SK-N-DZ (cell line): ENCODE data around the gene GOSR2.
A peak's percentile ranks its signal among the peaks of the same experiment; 100 is the strongest.
"Not testable (repeated sequence)": the region's sequence is repeated elsewhere in the genome, so short reads cannot be mapped to it uniquely, and the experiment has no call there.

Experiments used
- DNase-seq: peaks from one replicate; pipeline ENCODE4 v3.0.0-alpha.2; 2015; ENCODE audit warnings: low spot score

The GOSR2 gene

GRCh38 chr17:46928467-46929261, 5.7 kb downstream of the GOSR2 start:
- no peak for DNase-seq

GRCh38 chr17:46929413-46929812, 6.5 kb downstream of the GOSR2 start:
- DNase-seq: no peak

- no peak for DNase-seq
Observed at GRCh38 chr17:46930051-46930450, 7.1 kb downstream of the GOSR2 start.

- DNase-seq: no peak
Observed at GRCh38 chr17:46931596-46931995, 8.6 kb downstream of the GOSR2 start.

DNA sequence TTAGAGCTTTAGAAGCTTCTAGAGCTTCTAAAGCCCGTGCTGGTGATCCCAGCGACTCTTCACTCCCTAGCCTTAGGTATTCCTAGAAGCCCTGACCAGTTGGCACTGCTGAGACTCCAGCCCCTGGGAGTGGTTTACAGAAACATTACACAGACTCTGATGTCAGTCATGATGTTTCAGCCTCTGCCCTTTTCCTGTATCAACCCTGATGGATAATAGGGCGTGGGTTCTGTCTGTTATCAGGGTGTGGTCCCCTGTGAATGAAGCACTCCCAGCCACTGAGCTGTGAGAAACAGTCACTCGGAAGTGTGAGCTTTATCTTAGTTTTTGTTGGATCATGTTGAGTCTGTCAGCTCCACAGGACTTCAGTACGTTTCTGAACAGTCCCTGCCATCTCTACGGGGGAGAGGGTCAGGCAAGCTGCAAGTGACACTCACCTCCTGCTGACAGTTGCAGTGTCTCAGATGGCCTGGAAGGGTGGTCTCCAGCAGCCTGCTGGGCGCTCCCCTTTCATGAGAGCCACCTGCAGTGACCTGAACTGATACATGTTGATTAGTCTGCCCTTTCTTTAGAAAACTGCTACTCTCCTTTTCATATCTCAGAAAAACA, 12.8 kb downstream of the GOSR2 start:
- DNase-seq: no peak

DNA sequence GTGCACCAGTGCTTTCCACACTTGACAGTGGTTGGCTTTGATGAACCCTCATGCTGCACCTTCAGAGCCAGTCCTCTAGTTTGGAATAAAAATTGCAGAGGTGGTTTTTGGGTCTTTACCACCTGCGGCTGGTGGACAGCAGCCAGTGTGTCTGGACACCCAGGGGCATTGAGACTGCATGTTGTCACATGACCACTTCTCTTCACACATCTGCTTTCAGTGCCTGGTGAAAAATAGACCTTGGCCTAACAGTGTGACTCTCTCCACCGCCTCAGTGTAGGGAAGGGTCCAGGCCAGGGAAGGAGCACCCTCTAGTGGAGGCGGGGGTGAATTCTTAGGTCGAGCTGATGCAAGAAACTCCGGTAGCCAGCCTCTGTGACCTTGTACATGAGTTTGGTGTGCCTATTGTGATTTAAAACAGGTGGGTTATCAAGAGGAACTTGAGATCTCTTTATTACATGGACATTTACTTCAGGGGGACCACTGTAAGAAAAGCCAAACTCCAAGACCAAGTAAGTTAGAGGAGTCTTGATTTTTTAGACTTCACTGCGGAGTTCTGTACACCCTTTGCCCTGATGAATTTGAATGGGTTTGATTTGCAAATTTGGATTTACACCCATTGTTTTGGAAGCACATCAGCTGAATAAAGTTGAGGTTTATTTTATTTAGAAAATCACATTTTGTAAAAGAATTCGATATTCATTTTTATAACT, 17.9 kb downstream of the GOSR2 start:
- DNase-seq: peak; percentile 76

DNA sequence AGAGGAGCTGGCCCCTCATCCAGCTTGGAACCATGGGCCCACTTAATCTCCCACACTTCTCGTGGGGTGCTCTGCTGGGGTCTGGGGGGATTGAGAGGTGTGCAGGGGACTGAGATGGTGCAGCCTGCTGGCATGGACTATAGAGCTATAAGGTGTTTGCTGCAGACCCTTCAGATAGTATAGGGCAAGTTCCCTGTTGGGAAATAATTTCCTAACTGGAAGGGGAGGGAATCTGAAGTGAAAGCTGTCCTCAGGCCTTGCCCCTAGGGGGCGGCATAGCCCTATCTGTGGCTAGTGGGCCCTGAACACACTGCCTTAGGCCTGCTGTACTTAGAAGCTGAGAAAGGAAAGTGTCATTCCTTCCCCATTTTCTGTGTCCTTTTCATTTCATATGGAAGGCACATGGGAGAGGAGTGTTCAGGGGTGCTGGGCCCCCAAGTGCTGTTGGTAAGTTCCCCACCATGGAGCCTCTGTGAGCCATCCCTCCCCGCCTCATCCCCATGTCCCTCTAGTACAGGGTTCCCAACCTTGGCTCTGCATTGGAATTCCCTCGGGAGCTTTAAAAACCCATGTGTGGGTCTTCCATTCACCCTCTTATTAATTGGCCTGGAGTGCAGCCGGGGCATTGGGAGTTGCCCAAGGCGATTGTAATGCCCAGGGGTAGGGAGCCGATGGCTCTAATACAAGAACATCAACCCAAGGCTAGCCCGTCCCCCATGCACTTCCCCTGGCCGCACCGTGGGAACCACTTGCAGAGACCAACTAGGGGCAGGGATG, 19.7 kb downstream of the GOSR2 start:
- peak; percentile 79 for DNase-seq

DNA sequence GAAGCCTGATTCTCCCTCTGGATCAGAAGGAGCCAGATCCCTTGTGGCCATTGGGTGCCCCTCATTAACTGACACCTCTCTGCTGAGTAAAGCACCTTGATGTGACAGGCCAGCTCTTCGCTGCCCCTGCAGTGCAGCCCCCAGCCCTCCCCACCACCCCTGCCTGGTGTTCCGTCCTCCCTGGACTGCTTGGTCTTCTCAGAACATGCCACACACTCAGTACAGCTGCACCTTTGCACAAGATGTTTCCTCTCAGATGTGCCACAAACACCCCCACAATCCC, 20.2 kb downstream of the GOSR2 start:
- no peak for DNase-seq

DNA sequence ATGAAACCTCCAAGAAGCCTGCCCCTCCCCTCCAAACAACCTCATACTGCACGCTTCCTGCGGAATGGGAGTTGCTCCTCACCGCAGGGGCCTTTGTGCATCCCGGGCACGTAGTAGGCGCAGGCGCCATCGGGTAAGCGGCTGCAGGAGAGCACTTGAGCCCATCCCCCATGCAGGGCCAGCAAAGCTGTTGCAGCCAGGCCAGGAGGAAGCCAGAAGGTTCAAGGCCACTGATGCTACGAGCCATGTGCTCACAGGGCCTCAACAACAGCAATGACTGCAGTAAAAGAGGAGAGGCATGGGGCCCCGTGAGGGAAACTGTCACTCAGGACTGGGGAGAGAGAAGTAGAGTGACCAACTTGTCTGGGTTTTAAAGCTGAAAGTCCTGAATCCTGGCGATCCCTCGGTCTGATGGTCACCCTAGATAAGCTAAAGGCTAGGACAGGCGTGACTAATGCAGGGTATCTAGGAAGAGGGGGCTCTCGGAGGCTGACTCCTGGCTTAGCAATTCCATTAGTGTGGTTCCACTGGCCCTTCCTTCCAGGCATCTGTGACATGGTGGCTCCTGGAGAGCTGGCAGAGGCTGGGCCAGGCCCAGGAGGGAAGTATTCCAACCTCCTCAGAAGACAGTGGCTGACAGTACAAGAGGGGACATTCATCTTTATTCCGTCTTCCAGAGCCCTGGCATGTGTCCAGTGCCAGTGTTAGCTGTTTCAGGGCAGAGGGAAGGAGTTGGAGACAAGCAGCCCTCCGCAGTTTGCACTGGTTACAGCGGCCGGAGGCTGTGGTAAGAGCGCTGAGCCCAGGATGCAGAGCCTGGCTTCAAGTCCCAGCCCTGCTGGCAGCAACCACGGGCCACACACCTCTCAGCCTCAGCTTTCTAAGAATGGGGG, 20.8 kb downstream of the GOSR2 start:
- peak; percentile 69 for DNase-seq

- no peak for DNase-seq
Observed at GRCh38 chr17:46944931-46945330, 22.0 kb downstream of the GOSR2 start.

- DNase-seq: no peak
Observed at GRCh38 chr17:46947216-46947615, 24.3 kb downstream of the GOSR2 start.

DNA sequence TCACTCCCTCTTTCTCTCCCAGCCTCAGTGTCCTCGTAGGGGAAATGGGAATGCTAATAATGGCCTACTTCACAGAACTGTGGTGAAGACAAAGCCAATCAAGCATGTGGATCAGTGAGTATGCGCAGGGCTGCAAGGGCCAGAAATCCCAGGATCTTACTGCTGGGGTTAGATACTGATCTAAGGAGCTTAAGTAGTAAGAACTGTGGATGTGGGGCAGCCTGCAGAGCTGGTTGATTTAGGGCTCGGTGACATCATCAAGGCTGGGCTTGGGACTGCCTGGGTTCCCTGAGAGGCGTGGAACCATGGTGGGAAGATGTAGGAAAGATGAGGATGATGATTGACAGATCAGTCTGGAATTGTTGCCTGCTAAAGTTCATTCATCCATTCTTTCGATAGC, 25.6 kb downstream of the GOSR2 start:
- peak; percentile 35 for DNase-seq

- DNase-seq: no peak
Observed at GRCh38 chr17:46949291-46950174, 26.6 kb downstream of the GOSR2 start.

GRCh38 chr17:46950342-46950996, 27.5 kb downstream of the GOSR2 start:
- no peak for DNase-seq

- DNase-seq: peak; percentile 55
Observed at GRCh38 chr17:46950997-46951621, 28.1 kb downstream of the GOSR2 start.

- no peak for DNase-seq
Observed at GRCh38 chr17:46951706-46952105, 28.7 kb downstream of the GOSR2 start.

DNA sequence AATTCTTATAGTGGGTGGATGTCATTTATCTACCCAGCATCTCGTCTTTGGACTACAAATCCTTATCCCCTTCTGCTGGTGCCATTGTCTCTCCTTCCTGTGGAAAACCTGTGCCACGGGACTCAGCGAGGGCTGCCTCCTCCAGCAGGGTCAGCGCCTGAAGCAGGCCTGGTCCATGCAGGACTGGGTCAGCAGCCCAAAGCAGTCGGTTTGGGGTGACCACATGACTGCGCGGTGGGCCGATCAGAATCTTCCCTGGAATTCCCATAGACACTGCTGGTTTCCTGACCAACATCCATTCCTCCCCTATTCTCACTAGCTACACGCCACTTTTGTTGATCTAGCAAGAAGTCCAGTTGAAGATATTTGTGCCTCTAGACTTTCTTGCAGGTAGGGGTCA, 29.2 kb downstream of the GOSR2 start:
- no peak for DNase-seq

- DNase-seq: not testable (repeated sequence)
Observed at GRCh38 chr17:46953191-46953590, 30.2 kb downstream of the GOSR2 start.

GRCh38 chr17:46958041-46958591, 35.2 kb downstream of the GOSR2 start:
- DNase-seq: no peak
